ENCODE results near the gene SCRT2. TPM values are rescaled to one million over a fixed set of nuclear protein-coding genes. Genes with fewer than 3 reads are reported as not detected.

The SCRT2 gene
- total RNA-seq, 1 experiment from 2014 or later, result 0.20 TPM

DNA sequence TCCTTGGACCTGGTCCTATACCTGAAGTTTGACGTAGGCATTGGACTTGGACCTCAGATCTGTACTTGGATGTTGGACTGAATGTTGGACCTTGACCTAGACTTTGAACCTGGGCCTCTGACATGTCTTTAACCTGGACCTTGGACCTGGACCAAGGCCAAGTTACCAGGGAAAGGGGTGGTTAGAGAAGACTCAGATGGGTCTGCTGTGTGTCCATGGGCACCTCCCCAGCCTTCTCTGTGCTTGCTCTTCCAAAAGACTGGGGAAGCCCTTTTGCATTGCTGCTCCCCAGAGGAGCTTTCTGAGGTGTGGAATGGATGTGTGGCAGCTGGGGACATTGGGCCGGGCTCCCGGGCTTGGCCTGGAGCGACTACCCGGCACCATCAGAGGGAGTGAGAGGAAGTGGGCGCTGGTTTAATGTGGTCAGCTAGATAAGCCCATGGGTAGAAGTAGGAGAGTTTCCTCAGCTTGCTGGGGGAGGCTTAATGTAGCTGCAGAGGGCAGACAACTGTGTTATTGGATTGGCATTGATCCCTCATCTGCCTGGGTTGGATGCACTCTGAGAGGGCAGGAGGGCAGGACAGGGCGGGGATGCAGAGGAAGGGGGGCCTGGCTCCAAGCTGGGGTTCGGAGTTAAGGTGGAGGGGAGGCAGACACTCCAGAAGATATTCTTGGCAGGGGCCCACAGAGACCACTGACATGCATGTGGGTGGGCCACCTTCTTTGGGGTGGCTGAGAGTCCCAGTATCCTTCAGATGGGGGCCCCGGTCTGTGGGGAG, 4.2 kb downstream of the SCRT2 start (continued):
- TF ChIP-seq ZNF138 (CRISPR knock-in tag; conservative IDR thresholded peaks at IDR 0.05), result no peak
- no peak for TF ChIP-seq ZNF232 (CRISPR knock-in tag; IDR thresholded peaks at IDR 0.05)
- TF ChIP-seq NFATC4 (CRISPR knock-in tag; IDR thresholded peaks at IDR 0.05), result no peak
- TF ChIP-seq TP53 (CRISPR knock-in tag; IDR thresholded peaks at IDR 0.05), result no peak
- TF ChIP-seq ESRRA (CRISPR knock-in tag; IDR thresholded peaks at IDR 0.05; ENCODE audit: borderline replicate concordance), result no peak
- TF ChIP-seq, protein P1, sequence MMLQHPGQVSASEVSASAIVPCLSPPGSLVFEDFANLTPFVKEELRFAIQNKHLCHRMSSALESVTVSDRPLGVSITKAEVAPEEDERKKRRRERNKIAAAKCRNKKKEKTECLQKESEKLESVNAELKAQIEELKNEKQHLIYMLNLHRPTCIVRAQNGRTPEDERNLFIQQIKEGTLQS (CRISPR knock-in tag; conservative IDR thresholded peaks at IDR 0.05), result no peak
- TF ChIP-seq, protein P2, sequence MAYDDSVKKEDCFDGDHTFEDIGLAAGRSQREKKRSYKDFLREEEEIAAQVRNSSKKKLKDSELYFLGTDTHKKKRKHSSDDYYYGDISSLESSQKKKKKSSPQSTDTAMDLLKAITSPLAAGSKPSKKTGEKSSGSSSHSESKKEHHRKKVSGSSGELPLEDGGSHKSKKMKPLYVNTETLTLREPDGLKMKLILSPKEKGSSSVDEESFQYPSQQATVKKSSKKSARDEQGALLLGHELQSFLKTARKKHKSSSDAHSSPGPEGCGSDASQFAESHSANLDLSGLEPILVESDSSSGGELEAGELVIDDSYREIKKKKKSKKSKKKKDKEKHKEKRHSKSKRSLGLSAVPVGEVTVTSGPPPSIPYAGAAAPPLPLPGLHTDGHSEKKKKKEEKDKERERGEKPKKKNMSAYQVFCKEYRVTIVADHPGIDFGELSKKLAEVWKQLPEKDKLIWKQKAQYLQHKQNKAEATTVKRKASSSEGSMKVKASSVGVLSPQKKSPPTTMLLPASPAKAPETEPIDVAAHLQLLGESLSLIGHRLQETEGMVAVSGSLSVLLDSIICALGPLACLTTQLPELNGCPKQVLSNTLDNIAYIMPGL (CRISPR knock-in tag; IDR thresholded peaks at IDR 0.05), result no peak
- TF ChIP-seq SP1 (CRISPR knock-in tag; conservative IDR thresholded peaks at IDR 0.05), result no peak
- TF ChIP-seq HMGA2 (CRISPR knock-in tag; IDR thresholded peaks at IDR 0.05), result no peak
- TF ChIP-seq CREB1 (CRISPR knock-in tag; IDR thresholded peaks at IDR 0.05), result no peak
- TF ChIP-seq, protein P3, sequence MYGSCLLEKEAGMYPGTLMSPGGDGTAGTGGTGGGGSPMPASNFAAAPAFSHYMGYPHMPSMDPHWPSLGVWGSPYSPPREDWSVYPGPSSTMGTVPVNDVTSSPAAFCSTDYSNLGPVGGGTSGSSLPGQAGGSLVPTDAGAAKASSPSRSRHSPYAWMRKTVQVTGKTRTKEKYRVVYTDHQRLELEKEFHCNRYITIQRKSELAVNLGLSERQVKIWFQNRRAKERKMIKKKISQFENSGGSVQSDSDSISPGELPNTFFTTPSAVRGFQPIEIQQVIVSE (CRISPR knock-in tag; IDR thresholded peaks at IDR 0.05; ENCODE audit: borderline replicate concordance), result no peak
- TF ChIP-seq FOXP1 (CRISPR knock-in tag; IDR thresholded peaks at IDR 0.05; ENCODE audit: borderline replicate concordance), result no peak
- TF ChIP-seq KAT7 (CRISPR knock-in tag; IDR thresholded peaks at IDR 0.05; ENCODE audit: borderline replicate concordance), result no peak

DNA sequence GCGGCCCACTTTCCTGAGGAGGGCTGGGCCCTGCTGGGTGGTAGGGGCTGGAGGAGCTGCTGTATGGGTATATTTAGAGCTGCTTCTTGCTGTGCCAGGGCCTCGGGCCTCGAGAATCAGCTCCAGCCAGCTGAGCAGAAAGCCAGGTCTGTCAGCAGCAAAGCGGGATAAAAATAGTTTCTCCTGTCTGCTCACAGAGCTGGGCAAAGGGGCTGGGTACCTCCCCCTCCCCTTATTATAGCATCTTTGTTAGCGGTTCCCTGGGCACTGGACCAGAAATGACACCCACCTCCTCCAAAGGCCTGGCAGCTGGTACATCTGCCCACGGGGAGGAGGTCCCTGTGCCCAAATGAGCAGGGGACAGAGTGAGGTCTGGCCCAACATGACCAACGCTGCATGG, 6.0 kb downstream of the SCRT2 start:
- H3K27me3 Mint-ChIP-seq (ENCODE audit: low read depth), result peaks cover 31% of the 10 kb centered on the region
- H3K4me3 Mint-ChIP-seq, result no peak overlapping the region
- CTCF ChIA-PET, result interaction anchor here (1.0 to 10.5 kb wide), 5 partner anchors 12 to 70 kb away, joined by 4 to 136 read pairs (median 34); no protein-coding TSS in a partner anchor
- ATAC-seq, result no peak
- H3K27ac Mint-ChIP-seq, result no peak overlapping the region
- POLR2A ChIA-PET, result interaction anchor here (0.5 kb wide), 1 partner anchor 207 kb away, joined by 4 read pairs; the partner anchor contains the start of gene TBC1D20
- H3K4me1 Mint-ChIP-seq, result peaks cover 51% of the 10 kb centered on the region
- H3K9me3 Mint-ChIP-seq, result no peaks in the 10 kb centered on the region
- no peak for DNase-seq (ENCODE audit: low spot score)
- no peaks in the 10 kb centered on the region for H3K36me3 Mint-ChIP-seq
- TF ChIP-seq SMAD4 (CRISPR knock-in tag; IDR thresholded peaks at IDR 0.05) (no peak), JAZF1 (CRISPR knock-in tag; IDR thresholded peaks at IDR 0.05) (no peak), ZNF232 (CRISPR knock-in tag; IDR thresholded peaks at IDR 0.05) (no peak), GRHL2 (CRISPR knock-in tag; IDR thresholded peaks at IDR 0.05; ENCODE audit: insufficient replicate concordance, severe bottlenecking) (no peak), MXD4 (CRISPR knock-in tag; IDR thresholded peaks at IDR 0.05; ENCODE audit: borderline replicate concordance) (no peak), TP53 (CRISPR knock-in tag; IDR thresholded peaks at IDR 0.05) (no peak)
- TF ChIP-seq, protein P4, sequence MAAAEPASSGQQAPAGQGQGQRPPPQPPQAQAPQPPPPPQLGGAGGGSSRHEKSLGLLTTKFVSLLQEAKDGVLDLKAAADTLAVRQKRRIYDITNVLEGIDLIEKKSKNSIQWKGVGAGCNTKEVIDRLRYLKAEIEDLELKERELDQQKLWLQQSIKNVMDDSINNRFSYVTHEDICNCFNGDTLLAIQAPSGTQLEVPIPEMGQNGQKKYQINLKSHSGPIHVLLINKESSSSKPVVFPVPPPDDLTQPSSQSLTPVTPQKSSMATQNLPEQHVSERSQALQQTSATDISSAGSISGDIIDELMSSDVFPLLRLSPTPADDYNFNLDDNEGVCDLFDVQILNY (CRISPR knock-in tag; IDR thresholded peaks at IDR 0.05), result no peak
- TF ChIP-seq, protein P5, sequence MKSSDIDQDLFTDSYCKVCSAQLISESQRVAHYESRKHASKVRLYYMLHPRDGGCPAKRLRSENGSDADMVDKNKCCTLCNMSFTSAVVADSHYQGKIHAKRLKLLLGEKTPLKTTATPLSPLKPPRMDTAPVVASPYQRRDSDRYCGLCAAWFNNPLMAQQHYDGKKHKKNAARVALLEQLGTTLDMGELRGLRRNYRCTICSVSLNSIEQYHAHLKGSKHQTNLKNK (CRISPR knock-in tag; IDR thresholded peaks at IDR 0.05), result no peak
- TF ChIP-seq, protein P6, sequence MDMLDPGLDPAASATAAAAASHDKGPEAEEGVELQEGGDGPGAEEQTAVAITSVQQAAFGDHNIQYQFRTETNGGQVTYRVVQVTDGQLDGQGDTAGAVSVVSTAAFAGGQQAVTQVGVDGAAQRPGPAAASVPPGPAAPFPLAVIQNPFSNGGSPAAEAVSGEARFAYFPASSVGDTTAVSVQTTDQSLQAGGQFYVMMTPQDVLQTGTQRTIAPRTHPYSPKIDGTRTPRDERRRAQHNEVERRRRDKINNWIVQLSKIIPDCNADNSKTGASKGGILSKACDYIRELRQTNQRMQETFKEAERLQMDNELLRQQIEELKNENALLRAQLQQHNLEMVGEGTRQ (CRISPR knock-in tag; IDR thresholded peaks at IDR 0.05), result no peak
- TF ChIP-seq, protein P7, sequence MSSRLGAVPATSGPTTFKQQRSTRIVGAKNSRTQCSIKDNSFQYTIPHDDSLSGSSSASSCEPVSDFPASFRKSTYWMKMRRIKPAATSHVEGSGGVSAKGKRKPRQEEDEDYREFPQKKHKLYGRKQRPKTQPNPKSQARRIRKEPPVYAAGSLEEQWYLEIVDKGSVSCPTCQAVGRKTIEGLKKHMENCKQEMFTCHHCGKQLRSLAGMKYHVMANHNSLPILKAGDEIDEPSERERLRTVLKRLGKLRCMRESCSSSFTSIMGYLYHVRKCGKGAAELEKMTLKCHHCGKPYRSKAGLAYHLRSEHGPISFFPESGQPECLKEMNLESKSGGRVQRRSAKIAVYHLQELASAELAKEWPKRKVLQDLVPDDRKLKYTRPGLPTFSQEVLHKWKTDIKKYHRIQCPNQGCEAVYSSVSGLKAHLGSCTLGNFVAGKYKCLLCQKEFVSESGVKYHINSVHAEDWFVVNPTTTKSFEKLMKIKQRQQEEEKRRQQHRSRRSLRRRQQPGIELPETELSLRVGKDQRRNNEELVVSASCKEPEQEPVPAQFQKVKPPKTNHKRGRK (CRISPR knock-in tag; IDR thresholded peaks at IDR 0.05; ENCODE audit: borderline replicate concordance), result no peak
- TF ChIP-seq, protein P8, sequence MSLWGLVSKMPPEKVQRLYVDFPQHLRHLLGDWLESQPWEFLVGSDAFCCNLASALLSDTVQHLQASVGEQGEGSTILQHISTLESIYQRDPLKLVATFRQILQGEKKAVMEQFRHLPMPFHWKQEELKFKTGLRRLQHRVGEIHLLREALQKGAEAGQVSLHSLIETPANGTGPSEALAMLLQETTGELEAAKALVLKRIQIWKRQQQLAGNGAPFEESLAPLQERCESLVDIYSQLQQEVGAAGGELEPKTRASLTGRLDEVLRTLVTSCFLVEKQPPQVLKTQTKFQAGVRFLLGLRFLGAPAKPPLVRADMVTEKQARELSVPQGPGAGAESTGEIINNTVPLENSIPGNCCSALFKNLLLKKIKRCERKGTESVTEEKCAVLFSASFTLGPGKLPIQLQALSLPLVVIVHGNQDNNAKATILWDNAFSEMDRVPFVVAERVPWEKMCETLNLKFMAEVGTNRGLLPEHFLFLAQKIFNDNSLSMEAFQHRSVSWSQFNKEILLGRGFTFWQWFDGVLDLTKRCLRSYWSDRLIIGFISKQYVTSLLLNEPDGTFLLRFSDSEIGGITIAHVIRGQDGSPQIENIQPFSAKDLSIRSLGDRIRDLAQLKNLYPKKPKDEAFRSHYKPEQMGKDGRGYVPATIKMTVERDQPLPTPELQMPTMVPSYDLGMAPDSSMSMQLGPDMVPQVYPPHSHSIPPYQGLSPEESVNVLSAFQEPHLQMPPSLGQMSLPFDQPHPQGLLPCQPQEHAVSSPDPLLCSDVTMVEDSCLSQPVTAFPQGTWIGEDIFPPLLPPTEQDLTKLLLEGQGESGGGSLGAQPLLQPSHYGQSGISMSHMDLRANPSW (CRISPR knock-in tag; conservative IDR thresholded peaks at IDR 0.05; ENCODE audit: low read depth), result no peak
